HL-60 (cell line): ENCODE measurements around the gene ASTN2.

Source experiments
- DNase-seq, 2 experiments: peaks; one replicate each; pipeline ENCODE4 v3.0.0-alpha.2; 2010 to 2020; ENCODE audit warnings: low read depth in 1 of 2, low spot score in 1 of 2
- H3K27ac ChIP-seq: fragments of 250-450 bp; sonication (Bioruptor Pico); replicated peaks from 2 replicates; pipeline ENCODE4 v1.5.1; 2020; ENCODE audit warnings: mild to moderate bottlenecking, moderate library complexity
- H3K27me3 ChIP-seq: fragments of 250-450 bp; sonication (Bioruptor Pico); 2 replicates; pipeline ENCODE4 v1.5.1; 2021; ENCODE audit warnings: mild to moderate bottlenecking, moderate library complexity; ENCODE audit not compliant: insufficient read depth, poor library complexity, severe bottlenecking
- H3K4me3 ChIP-seq: replicated peaks from 2 replicates; pipeline ENCODE4 v1.5.1; 2011; ENCODE audit warnings: mild to moderate bottlenecking, control low read depth, low read length; ENCODE audit not compliant: insufficient read depth
- CTCF ChIP-seq: IDR thresholded peaks from one replicate; pipeline ENCODE4 v1.5.1; 2011; ENCODE audit warnings: low read length, control low read depth, inconsistent platforms; ENCODE audit not compliant: insufficient read depth
- GABPA ChIP-seq: IDR thresholded peaks from 2 replicates; pipeline ENCODE4 v1.6.1; 2012; ENCODE audit warnings: low read depth
- POLR2AphosphoS5 ChIP-seq: IDR thresholded peaks from 2 replicates; pipeline ENCODE4 v1.6.1; 2012; ENCODE audit warnings: low read depth
- REST ChIP-seq: IDR thresholded peaks from 2 replicates; pipeline ENCODE4 v1.6.1; 2012; ENCODE audit warnings: low read depth; ENCODE audit not compliant: insufficient replicate concordance
- SPI1 ChIP-seq: IDR thresholded peaks from 2 replicates; pipeline ENCODE4 v1.6.1; 2012; ENCODE audit warnings: low read depth, mild to moderate bottlenecking, borderline replicate concordance

The ASTN2 gene

GRCh38 chr9:116986015-116986414, 428.8 kb downstream of the ASTN2 start:
- no peak for DNase-seq
- H3K27ac ChIP-seq, result no peak overlapping the region
- no peaks in the 10 kb centered on the region for H3K27me3 ChIP-seq
- TF ChIP-seq REST, result no peak
- TF ChIP-seq POLR2AphosphoS5, result no peak
- no peak for TF ChIP-seq CTCF
- no peak for TF ChIP-seq SPI1
- no peak for TF ChIP-seq GABPA
- no peak overlapping the region for H3K4me3 ChIP-seq

- no peak for TF ChIP-seq CTCF
- no peak for TF ChIP-seq POLR2AphosphoS5
- TF ChIP-seq GABPA, result no peak
- no peak for TF ChIP-seq REST
- TF ChIP-seq SPI1, result no peak
- Histone ChIP-seq H3K4me3 (no peak overlapping the region), H3K27ac (no peak overlapping the region), H3K27me3 (no peaks in the 10 kb centered on the region)
- DNase-seq, result no peak
Observed at GRCh38 chr9:116985596-116985995, 429.3 kb downstream of the ASTN2 start.

- TF ChIP-seq CTCF (no peak), POLR2AphosphoS5 (no peak), SPI1 (no peak), GABPA (no peak), REST (no peak)
- no peak for DNase-seq
Observed at GRCh38 chr9:116984111-116984510, 430.7 kb downstream of the ASTN2 start.

More at GRCh38 chr9:116984111-116984510, 430.7 kb downstream of the ASTN2 start:
- Histone ChIP-seq H3K4me3 (no peak overlapping the region), H3K27me3 (no peaks in the 10 kb centered on the region), H3K27ac (no peak overlapping the region)
